Stimulated activated CD4-positive, alpha-beta T cell treated with anti-CD3 and anti-CD28 coated beads, Interleukin-1b, Interleukin-23, amount 100 ng/mL, for 48 hours (primary cell): Measurements from ENCODE around the gene SAMD4B.
A peak's percentile ranks its signal among the peaks of the same experiment; 100 is the strongest.

Source experiments
- DNase-seq: peaks from one replicate; pipeline ENCODE4 v3.0.0-alpha.2; 2020

Gene SAMD4B

DNA sequence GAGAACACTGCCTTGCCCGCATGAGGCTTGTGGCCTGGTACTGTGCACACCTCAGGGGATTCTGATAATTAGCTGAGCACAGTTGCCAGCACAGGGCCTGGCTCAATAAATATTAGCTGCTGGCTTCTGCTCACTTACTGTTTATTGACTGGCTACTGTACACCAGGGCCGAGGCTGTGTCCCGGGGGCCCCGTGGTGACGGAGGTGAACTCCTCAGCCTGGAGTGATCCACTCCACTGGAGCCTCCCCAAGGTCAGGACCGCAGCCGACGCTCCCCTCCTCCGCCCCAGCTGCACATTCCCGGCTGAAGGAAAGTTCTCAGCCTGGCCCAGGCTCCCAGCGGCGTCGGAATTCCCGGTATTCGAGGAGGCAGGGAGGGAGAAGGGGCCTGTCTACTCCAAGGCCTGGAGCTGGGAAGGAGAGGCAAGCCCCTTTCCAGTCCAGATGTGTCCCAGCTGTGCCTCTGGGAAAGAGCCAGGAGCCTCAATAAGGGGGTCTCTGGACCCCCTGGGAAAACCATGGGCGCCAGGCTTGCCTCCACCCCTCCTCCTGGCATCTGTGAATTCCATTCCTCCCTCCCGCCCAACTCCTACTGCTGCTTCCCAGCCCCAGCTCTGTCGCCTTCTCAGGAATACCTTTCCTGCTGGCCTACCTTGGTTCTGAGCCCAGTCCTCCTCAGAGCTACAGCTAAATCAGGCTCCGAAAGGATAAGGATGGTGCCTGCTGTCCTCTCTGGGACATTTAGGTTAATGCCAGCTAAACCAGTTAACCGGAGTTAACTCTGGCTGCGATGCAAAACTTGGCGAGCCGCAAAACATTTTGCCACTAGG lies 86.3 kb downstream of the SAMD4B start:
- no peak for DNase-seq

DNA sequence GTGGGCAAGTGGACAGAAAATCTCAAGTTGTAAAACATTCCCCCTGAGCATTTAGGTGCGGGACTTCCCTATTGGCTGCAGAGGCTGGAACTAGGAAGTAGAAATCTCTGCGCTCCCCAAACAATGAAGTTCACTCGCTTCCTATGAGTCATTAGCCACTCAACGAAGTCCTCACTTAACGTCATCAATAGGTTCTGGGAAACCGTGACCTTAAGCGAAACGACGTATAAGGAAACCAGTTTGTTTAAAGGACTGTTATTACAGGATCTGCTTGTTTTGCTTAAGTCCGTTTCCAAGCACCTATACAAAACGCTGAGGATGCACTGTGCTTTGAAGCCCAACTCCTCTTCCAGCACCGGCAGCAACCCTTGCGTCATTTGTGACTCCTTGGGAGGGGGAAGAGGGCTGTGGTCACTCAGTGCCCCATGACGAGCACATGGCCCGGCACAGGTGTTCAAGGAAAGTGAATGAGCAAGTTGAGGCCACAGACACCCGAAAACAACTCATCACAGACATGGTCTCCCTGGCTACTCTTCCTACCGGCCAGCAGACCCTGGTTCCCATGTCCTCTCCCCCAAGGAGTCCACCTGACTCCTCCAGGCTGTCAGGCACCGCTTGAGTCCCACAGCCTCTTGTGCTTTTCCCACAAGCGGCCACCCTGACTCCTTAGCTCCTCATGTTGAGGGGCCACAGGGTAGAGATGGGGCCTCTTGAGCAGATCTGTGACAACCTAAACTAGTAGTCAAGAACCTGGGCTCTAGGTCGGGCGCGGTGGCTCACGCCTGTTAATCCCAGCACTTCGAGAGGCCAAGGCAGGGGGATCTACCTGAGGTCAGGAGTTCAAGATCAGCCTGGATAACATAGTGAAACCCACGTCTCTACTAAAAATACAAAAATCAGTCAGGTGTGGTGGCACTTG lies 88.7 kb downstream of the SAMD4B start:
- DNase-seq: peak; percentile 83

DNA sequence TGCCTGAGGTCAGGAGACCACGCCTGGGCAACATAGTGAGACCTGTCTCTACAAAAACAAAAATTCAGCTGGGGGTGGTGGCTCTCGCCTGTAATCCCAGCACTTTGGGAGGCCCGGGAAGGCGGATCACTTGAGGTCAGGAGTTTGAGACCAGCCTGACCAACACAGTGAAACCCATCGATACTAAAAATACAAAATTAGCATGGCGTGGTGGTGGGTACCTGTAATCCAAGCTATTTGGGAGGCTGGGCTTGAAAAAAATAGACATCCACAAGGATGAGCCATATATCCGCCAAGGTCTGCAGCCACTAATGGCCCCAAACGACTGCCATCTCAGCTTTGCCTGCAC lies 90.4 kb downstream of the SAMD4B start:
- DNase-seq: no peak

DNA sequence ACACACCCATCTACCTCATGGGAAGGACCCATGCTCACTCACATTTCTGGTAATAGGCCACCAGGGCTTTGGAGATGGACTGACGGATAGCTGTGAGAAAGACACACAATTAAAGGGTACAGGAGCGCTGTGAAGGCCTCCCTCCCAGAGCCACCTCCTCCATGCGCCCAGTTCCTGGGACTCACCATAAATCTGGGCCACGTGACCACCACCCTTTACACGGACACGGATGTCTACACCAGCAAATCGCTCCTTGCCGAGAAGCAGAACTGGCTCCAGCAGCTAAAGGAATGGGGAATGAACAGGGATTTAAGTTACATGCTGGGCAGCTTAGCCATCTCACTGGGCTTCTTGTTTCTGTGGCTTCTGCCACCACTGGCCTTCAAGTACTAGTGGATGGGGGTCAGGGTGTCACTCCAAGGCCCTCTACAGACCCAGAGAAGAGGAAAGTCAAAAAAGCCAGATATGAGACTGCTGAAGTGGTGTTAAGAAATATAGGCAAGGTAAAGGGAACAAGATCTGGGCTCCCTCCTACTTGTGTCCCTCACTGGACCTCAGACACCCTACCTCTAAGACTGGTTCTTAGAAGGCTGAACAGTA lies 91.4 kb downstream of the SAMD4B start:
- no peak for DNase-seq

DNA sequence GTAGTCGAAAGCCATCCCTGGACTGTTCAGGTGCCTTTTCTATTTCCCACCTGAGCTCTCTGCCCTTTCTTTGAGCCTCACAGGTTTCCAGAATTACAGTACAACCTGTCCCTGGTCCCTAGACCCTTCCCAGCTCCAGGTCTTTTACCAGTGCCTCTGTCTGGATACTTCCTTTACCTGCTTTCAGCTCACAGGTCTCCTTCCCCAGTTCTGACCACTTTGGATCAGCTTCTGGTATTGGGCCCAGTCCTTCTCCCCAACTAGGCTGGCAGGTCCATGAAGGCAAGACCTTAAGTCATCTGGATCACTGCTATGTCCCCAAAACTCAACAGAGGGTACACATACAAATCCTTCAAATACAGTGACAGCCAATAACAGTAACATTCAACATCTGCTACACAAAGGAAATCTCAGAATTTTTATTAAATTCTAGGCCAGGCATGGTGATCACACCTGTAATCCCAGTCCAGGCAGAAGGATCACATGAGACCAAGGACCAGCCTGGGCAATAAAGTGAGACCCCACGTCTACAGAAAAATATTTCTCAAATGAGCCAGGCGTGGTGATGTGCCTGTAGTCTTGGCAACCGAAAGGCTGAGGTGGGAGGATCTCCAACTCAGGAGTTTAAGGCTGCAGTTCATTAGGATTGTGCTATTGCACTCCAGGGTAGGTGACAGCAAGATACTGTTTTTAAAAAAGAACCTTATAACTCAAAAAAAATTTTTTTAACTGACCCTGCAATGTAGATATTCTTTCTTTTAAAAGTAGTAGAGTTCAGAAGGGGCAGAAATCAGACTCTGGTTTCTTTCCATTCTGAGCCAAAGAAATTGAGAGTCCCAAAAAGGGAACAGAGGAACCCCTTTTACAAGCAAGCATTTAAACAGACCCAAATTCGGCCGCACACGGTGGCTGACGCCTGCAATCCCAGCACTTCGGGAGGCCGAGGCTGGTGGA lies 92.2 kb downstream of the SAMD4B start:
- DNase-seq: no peak
